CD4-positive, alpha-beta T cell (primary cell): Measurements from ENCODE around the gene AP3M1. TPM values are rescaled to one million over a fixed set of nuclear protein-coding genes. Genes with fewer than 3 reads are reported as not detected.

Experiments
- ATAC-seq: fragments of 200-7000 bp; cut with Tn5 transposase; one replicate; pipeline ENCODE4 v1.10.0; 2022; ENCODE audit warnings: mild to moderate bottlenecking; ENCODE audit not compliant: poor library complexity
- CTCF ChIA-PET: fragments of 350-600 bp; sonication (Branson Sonifier 250); formaldehyde crosslinking; loops from one replicate; lab custom pipeline; 2021; ENCODE audit warnings: antibody characterized with exemption, inconsistent platforms; lab: Charles Lee
- POLR2A ChIA-PET: fragments of 350-600 bp; sonication (Branson Sonifier 250); formaldehyde crosslinking; loops from one replicate; lab custom pipeline; 2021; ENCODE audit warnings: antibody characterized with exemption, inconsistent platforms; lab: Charles Lee
- DNase-seq, 14 experiments: peaks; one replicate each; pipeline ENCODE4 v3.0.0-alpha.2; 2013 to 2020; ENCODE audit warnings: mixed read lengths in 2 of 14
- H3K27ac ChIP-seq, 2 donors: one replicate each; pipeline versions ENCODE4 v1.5.1 to v1.7.0; 2013; ENCODE audit warnings: low read length in 2 of 2, low read depth in 1 of 2, mild to moderate bottlenecking in 1 of 2
- H3K27me3 ChIP-seq, 2 experiments: 1 replicate in 1 of 2; 2 replicates in 1 of 2; pipeline versions ENCODE4 v1.6.1 to v1.7.0; 2013; ENCODE audit warnings: low read length in 2 of 2, control low read depth in 1 of 2, mild to moderate bottlenecking in 1 of 2, moderate library complexity in 1 of 2; ENCODE audit not compliant: insufficient read depth in 2 of 2, control insufficient read depth in 1 of 2
- H3K36me3 ChIP-seq: one replicate; pipeline ENCODE4 v1.6.1; 2013; ENCODE audit warnings: low read length, control low read depth; ENCODE audit not compliant: insufficient read depth
- H3K4me1 ChIP-seq: one replicate; pipeline ENCODE4 v1.6.1; 2013; ENCODE audit warnings: low read length, control low read depth; ENCODE audit not compliant: insufficient read depth
- H3K4me3 ChIP-seq: one replicate; pipeline ENCODE4 v1.5.1; 2013; ENCODE audit warnings: mild to moderate bottlenecking, low read length, moderate library complexity
- H3K9me3 ChIP-seq, 2 experiments: 1 replicate in 1 of 2; 2 replicates in 1 of 2; pipeline versions ENCODE4 v1.6.1 to v1.7.0; 2013; ENCODE audit warnings: low read length in 2 of 2, mild to moderate bottlenecking in 2 of 2, control low read depth in 1 of 2, moderate library complexity in 1 of 2; ENCODE audit not compliant: control insufficient read depth in 1 of 2, insufficient read depth in 1 of 2
- H3K27ac Mint-ChIP-seq: one replicate; pipeline ENCODE4 v1.8.0; 2020; ENCODE audit warnings: mixed read lengths
- H3K27me3 Mint-ChIP-seq: one replicate; pipeline ENCODE4 v1.8.0; 2021; ENCODE audit warnings: mixed read lengths
- H3K36me3 Mint-ChIP-seq: one replicate; pipeline ENCODE4 v1.8.0; 2021; ENCODE audit warnings: low read depth, mixed read lengths
- H3K4me1 Mint-ChIP-seq: one replicate; pipeline ENCODE4 v1.8.0; 2021; ENCODE audit warnings: low read depth, mixed read lengths
- H3K4me3 Mint-ChIP-seq: one replicate; pipeline ENCODE4 v1.8.0; 2020; ENCODE audit warnings: mild to moderate bottlenecking, mixed read lengths
- H3K9me3 Mint-ChIP-seq: one replicate; pipeline ENCODE4 v1.8.0; 2020; ENCODE audit warnings: mixed read lengths
- CTCF ChIP-seq: fragments of 200-600 bp; IDR thresholded peaks from one replicate; pipeline ENCODE4 v1.8.0; 2022; ENCODE audit warnings: antibody characterized with exemption, mild to moderate bottlenecking
- intact Hi-C, 2 experiments: fragments of 100-400 bp; cut with DNase I in 1 of 2; cut with micrococcal nuclease in 1 of 2; formaldehyde crosslinking; loops; one replicate each; pipeline versions ENCODE4 v1.15.1 to v1.9.0; 2023 to 2025; cut with DNase I, micrococcal nuclease
- total RNA-seq, 174 experiments: library from RNA in 2 of 174; stranded (reverse) in 2 of 174; gene quantifications; one replicate each; pipeline ENCODE4 v1.2.3 and lab custom pipeline; 2021 to 2026

AP3M1 gene
- total RNA-seq, 2 experiments from 2014 or later: 14.8 to 17.6 TPM

DNA sequence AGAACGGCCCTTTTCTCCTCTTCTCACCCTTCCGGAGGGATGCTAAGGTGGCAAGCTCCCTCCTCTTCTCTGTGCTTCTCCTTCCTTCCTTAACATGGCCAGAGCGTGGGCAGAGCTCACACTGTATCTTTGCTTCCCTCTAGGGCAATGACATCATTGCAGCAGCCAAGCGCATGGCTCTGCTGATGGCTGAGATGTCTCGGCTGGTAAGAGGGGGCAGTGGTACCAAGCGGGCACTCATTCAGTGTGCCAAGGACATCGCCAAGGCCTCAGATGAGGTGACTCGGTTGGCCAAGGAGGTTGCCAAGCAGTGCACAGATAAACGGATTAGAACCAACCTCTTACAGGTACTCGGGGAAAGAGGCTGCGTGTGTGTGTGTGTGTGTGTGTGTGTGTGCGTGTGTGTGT lies 36.6 kb downstream of the AP3M1 start:
- intact Hi-C loops: no loop called here
- peaks cover 6% of the 10 kb centered on the region for H3K4me1 Mint-ChIP-seq
- peaks cover 98% of the 10 kb centered on the region for H3K36me3 ChIP-seq
- H3K9me3 ChIP-seq: no peaks in the 10 kb centered on the region
- H3K27ac Mint-ChIP-seq: peak overlapping the region; percentile 2
- no peak for TF ChIP-seq CTCF
- no peak overlapping the region for H3K4me3 ChIP-seq
- peaks cover 99% of the 10 kb centered on the region for H3K36me3 Mint-ChIP-seq
- no peak overlapping the region for H3K27ac ChIP-seq
- ATAC-seq: no peak
- no peaks in the 10 kb centered on the region for H3K27me3 ChIP-seq
- ChIA-PET POLR2A (no interaction called here), CTCF (no interaction called here)
- DNase-seq: no peak
- H3K27me3 Mint-ChIP-seq: no peaks in the 10 kb centered on the region
- H3K4me1 ChIP-seq: peaks cover 4% of the 10 kb centered on the region
- H3K4me3 Mint-ChIP-seq: no peak overlapping the region
- H3K9me3 Mint-ChIP-seq: no peaks in the 10 kb centered on the region

DNA sequence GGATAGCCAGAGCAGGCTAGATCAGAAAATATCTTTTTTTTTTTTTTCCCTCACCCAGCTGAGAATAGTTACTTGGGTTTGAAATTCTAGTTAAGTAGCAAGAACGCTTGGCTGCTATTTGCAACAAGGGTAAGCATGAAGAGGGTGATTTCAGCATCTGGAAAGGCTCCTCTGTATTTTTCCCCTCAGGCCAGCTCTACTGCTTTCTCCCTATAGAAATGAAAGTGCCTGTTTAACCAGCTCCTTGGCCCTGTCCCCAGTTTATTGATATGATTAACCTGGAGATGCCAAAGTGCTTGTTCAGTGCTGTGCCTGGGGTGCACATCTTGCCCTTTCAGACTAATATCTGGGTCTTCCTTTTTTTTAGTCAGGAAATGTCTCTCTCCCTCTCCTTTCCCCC lies 37.1 kb downstream of the AP3M1 start:
- intact Hi-C loops: no loop called here
- CTCF ChIA-PET: no interaction called here
- Histone ChIP-seq H3K36me3 (peaks cover 99% of the 10 kb centered on the region), H3K4me1 (peaks cover 4% of the 10 kb centered on the region), H3K4me3 (no peak overlapping the region), H3K9me3 (no peaks in the 10 kb centered on the region), H3K27ac (no peak overlapping the region), H3K27me3 (no peaks in the 10 kb centered on the region)
- Mint-ChIP-seq H3K27me3 (no peaks in the 10 kb centered on the region), H3K36me3 (peaks cover 99% of the 10 kb centered on the region), H3K4me3 (no peak overlapping the region), H3K4me1 (peaks cover 6% of the 10 kb centered on the region), H3K9me3 (no peaks in the 10 kb centered on the region), H3K27ac (peak overlapping the region; percentile 2)
- DNase-seq (no peak), ATAC-seq (no peak)
- POLR2A ChIA-PET: no interaction called here
- no peak for TF ChIP-seq CTCF

DNA sequence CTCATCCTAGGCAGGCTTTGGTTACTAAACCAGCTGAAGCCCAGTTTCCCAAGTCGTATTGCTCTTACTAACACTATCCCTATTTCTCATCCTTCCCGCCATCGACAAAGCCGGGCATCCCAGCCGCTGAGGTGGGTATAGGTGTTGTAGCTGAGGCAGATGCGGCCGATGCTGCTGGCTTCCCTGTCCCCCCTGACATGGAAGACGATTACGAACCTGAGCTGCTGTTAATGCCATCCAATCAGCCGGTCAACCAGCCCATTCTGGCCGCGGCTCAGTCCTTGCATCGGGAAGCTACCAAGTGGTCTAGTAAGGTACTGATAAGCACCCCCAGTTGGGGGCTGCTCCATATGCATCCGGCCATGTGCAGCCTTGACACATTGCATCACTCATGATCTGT lies 38.8 kb downstream of the AP3M1 start:
- CTCF ChIA-PET: interaction anchor here (1.2 kb wide), 1 partner anchor 132 kb away, joined by 3 read pairs; no protein-coding TSS in a partner anchor
- no peaks in the 10 kb centered on the region for H3K27me3 Mint-ChIP-seq
- no peak overlapping the region for H3K4me3 Mint-ChIP-seq
- no peak for DNase-seq
- Histone ChIP-seq H3K36me3 (peaks cover 98% of the 10 kb centered on the region), H3K27me3 (no peaks in the 10 kb centered on the region), H3K9me3 (no peaks in the 10 kb centered on the region), H3K27ac (no peak overlapping the region), H3K4me1 (peaks cover 4% of the 10 kb centered on the region), H3K4me3 (no peak overlapping the region)
- POLR2A ChIA-PET: no interaction called here
- intact Hi-C loops: no loop called here
- ATAC-seq: no peak
- H3K4me1 Mint-ChIP-seq: peaks cover 6% of the 10 kb centered on the region
- H3K36me3 Mint-ChIP-seq: peaks cover 99% of the 10 kb centered on the region
- no peaks in the 10 kb centered on the region for H3K9me3 Mint-ChIP-seq
- no peak overlapping the region for H3K27ac Mint-ChIP-seq
- TF ChIP-seq CTCF: no peak
